PFSK-1 (cell line): ENCODE measurements around the gene DECR2.
A peak's percentile ranks its signal among the peaks of the same experiment; 100 is the strongest.

ENCODE experiments used
- FOXP2 ChIP-seq: optimal IDR thresholded peaks from 2 replicates; pipeline ENCODE3; 2011; ENCODE audit warnings: borderline replicate concordance, control low read depth, inconsistent platforms; ENCODE audit not compliant: insufficient read depth; ENCODE audit errors: extremely low read length, extremely low read depth
- POLR2AphosphoS5 ChIP-seq: IDR thresholded peaks from 2 replicates; pipeline ENCODE4 v1.6.1; 2012; ENCODE audit warnings: low read depth, mild to moderate bottlenecking, control low read depth, low read length, moderate library complexity
- SIN3A ChIP-seq: IDR thresholded peaks from 2 replicates; pipeline ENCODE4 v1.6.1; 2012; ENCODE audit warnings: mild to moderate bottlenecking, low read length, moderate library complexity, borderline replicate concordance; ENCODE audit not compliant: insufficient read depth
- TAF1 ChIP-seq: IDR thresholded peaks from 2 replicates; pipeline ENCODE4 v1.6.1; 2012; ENCODE audit warnings: low read length, control low read depth, borderline replicate concordance; ENCODE audit not compliant: insufficient read depth
- TF ChIP-seq, protein P1 (sequence below), 2 experiments: IDR thresholded peaks; 2 replicates each; pipeline versions ENCODE4 v1.6.1 to v1.8.0; 2011 to 2012; ENCODE audit warnings: low read depth in 2 of 2, low read length in 2 of 2, control low read depth in 1 of 2, inconsistent platforms in 1 of 2, mild to moderate bottlenecking in 1 of 2, moderate library complexity in 1 of 2; ENCODE audit not compliant: insufficient read depth in 1 of 2

Gene DECR2

DNA sequence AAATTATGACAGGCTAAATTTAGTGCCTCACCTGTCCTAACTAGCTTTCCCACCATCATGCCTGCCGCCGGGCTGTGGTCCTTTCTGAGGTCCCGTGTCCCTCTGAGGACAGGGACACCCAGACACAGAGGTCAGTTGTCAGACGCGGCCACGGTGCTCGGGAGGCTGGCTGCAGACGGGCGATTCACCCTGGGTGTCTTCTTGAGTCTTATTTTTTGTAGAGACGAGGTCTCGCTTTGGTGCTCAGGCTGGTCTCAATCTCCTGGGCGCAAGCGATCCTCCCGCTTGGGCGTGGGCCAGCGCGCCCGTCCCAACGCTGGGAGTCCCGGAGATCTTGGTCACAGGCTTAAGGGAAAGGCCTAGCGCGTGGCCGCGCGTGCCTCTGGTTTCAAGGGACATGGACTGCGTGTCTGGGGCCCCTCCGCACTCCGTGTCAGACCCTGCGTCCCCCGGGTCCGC lies 23.0 kb downstream of the DECR2 start:
- TF ChIP-seq POLR2AphosphoS5 (no peak), FOXP2 (no peak), SIN3A (no peak), TAF1 (no peak)
- TF ChIP-seq, protein P1, sequence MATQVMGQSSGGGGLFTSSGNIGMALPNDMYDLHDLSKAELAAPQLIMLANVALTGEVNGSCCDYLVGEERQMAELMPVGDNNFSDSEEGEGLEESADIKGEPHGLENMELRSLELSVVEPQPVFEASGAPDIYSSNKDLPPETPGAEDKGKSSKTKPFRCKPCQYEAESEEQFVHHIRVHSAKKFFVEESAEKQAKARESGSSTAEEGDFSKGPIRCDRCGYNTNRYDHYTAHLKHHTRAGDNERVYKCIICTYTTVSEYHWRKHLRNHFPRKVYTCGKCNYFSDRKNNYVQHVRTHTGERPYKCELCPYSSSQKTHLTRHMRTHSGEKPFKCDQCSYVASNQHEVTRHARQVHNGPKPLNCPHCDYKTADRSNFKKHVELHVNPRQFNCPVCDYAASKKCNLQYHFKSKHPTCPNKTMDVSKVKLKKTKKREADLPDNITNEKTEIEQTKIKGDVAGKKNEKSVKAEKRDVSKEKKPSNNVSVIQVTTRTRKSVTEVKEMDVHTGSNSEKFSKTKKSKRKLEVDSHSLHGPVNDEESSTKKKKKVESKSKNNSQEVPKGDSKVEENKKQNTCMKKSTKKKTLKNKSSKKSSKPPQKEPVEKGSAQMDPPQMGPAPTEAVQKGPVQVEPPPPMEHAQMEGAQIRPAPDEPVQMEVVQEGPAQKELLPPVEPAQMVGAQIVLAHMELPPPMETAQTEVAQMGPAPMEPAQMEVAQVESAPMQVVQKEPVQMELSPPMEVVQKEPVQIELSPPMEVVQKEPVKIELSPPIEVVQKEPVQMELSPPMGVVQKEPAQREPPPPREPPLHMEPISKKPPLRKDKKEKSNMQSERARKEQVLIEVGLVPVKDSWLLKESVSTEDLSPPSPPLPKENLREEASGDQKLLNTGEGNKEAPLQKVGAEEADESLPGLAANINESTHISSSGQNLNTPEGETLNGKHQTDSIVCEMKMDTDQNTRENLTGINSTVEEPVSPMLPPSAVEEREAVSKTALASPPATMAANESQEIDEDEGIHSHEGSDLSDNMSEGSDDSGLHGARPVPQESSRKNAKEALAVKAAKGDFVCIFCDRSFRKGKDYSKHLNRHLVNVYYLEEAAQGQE (IDR thresholded peaks at IDR 0.05; ENCODE audit: insufficient read depth in 1 of 2, low read depth in 2 of 2, low read length in 2 of 2), result no peak

- TF ChIP-seq SIN3A, result peak; percentile 66; the same call in 1 of the 2 replicates
- TF ChIP-seq TAF1, result peak; percentile 87; the same call in 1 of the 2 replicates
- peak; percentile 80 for TF ChIP-seq POLR2AphosphoS5
- no peak for TF ChIP-seq FOXP2
- TF ChIP-seq, protein P1 (IDR thresholded peaks at IDR 0.05; ENCODE audit: insufficient read depth in 1 of 2, low read depth in 2 of 2, low read length in 2 of 2), result no peak
These were observed 23.5 kb downstream of the DECR2 start, which contains the start of gene RAB11FIP3 for GRCh38 chr16:425082-425718. Gene RAB11FIP3, plus strand, starts transcription at chr16:425649. Its CDS starts 358 bp downstream, at chr16:426007.

DNA sequence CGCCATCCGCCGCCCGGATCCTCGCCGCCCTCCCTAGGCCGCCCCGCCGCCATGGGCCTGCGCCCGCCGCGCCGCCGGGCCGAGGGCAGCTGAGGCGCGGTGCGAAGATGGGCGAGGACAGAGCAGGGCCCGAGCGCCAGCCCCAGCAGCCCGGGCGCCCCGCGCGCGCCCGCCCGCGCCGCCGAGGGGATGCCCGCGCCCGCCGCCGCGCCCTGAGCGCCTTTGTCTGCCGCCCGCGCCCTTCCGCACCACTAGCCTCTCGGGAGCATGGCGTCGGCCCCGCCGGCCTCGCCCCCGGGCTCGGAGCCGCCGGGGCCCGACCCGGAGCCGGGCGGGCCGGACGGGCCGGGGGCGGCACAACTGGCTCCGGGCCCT lies 24.0 kb downstream of the DECR2 start:
- no peak for TF ChIP-seq POLR2AphosphoS5
- no peak for TF ChIP-seq SIN3A
- TF ChIP-seq, protein P1 (IDR thresholded peaks at IDR 0.05; ENCODE audit: insufficient read depth in 1 of 2, low read depth in 2 of 2, low read length in 2 of 2), result no peak
- no peak for TF ChIP-seq TAF1

- TF ChIP-seq SIN3A (no peak), POLR2AphosphoS5 (no peak), FOXP2 (no peak), TAF1 (no peak)
- TF ChIP-seq, protein P1 (IDR thresholded peaks at IDR 0.05; ENCODE audit: insufficient read depth in 1 of 2, low read depth in 2 of 2, low read length in 2 of 2), result no peak
These were observed 24.6 kb downstream of the DECR2 start for GRCh38 chr16:426115-426905.
